Natural killer cell treated with Interleukin-12 subunit alpha and Interleukin-12 subunit beta and Interleukin-15 and Interleukin-18, amount 100 ng/mL, for 72 hours (primary cell): ENCODE measurements around the gene RSRP1. TPM values are rescaled to one million over a fixed set of nuclear protein-coding genes. Genes with fewer than 3 reads are reported as not detected.
A peak's percentile ranks its signal among the peaks of the same experiment; 100 is the strongest.
"Not testable (repeated sequence)": the region's sequence is repeated elsewhere in the genome, so short reads cannot be mapped to it uniquely, and the experiment has no call there.

ENCODE experiments used
- ATAC-seq, 2 donors: fragments of 150-1000 bp; cut with Tn5 transposase in 1 of 2; sonication (Bioruptor Pico), chemical (Tn5 transposase) in 1 of 2; 2 replicates each; pipeline ENCODE4 v1.10.0; 2021
- DNase-seq: peaks from one replicate; pipeline ENCODE4 v3.0.0; 2022; ENCODE audit warnings: low spot score
- H3K27ac Mint-ChIP-seq, 2 donors: 1 replicate in 1 of 2; 2 replicates in 1 of 2; pipeline ENCODE4 v1.8.0; 2022; ENCODE audit warnings: mixed read lengths in 2 of 2, mild to moderate bottlenecking in 1 of 2, moderate library complexity in 1 of 2
- H3K27me3 Mint-ChIP-seq, 2 donors: 1 replicate in 1 of 2; 2 replicates in 1 of 2; pipeline ENCODE4 v1.8.0; 2022; ENCODE audit warnings: mixed read lengths in 2 of 2
- H3K36me3 Mint-ChIP-seq: one replicate; pipeline ENCODE4 v1.8.0; 2022; ENCODE audit warnings: mixed read lengths
- H3K4me1 Mint-ChIP-seq, 2 donors: 1 replicate in 1 of 2; 2 replicates in 1 of 2; pipeline ENCODE4 v1.8.0; 2022; ENCODE audit warnings: low read depth in 2 of 2, mixed read lengths in 2 of 2, mild to moderate bottlenecking in 1 of 2
- H3K4me3 Mint-ChIP-seq: one replicate; pipeline ENCODE4 v1.8.0; 2022; ENCODE audit warnings: mixed read lengths
- H3K9me3 Mint-ChIP-seq: 2 replicates; pipeline ENCODE4 v1.8.0; 2022; ENCODE audit warnings: mixed read lengths
- total RNA-seq, 2 donors: library from RNA; stranded (reverse); gene quantifications; one replicate each; pipeline ENCODE4 v1.2.3, GENCODE V29; 2022

The RSRP1 gene
- total RNA-seq, 2 donors from 2014 or later: 117 to 171 TPM

DNA sequence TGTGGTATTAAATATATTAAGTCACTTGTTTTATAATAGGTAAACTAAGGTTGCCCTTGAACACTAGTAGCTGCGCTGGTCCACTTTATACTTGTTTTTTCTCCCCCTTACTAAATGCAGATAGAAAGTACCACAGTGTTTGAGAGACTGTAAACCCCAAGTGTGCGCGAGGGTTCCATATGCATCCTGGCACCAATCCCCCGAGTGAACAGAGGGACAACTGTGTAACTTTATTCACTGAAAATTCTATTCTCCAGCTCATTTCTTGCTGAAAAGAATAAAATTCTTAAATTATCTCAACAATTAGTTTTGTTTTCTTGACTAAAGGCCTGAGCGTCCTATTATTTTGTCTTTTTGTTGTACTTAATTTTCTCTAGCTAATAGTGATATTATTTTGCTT lies 1.9 kb downstream of the RSRP1 start:
- Mint-ChIP-seq H3K27me3 (no peaks in the 10 kb centered on the region), H3K27ac (peak overlapping the region; percentile 97 to 98), H3K4me3 (peak overlapping the region; percentile 98), H3K4me1 (peaks cover 34 to 51% of the 10 kb centered on the region in 2 donors), H3K9me3 (no peaks in the 10 kb centered on the region), H3K36me3 (peaks cover 40% of the 10 kb centered on the region)
- ATAC-seq (no peak), DNase-seq (no peak)

- Mint-ChIP-seq H3K36me3 (peaks cover 44% of the 10 kb centered on the region), H3K27ac (peak overlapping the region; percentile 56 to 71), H3K4me3 (peak overlapping the region; percentile 60), H3K4me1 (peaks cover 46 to 64% of the 10 kb centered on the region in 2 donors), H3K27me3 (no peaks in the 10 kb centered on the region), H3K9me3 (no peaks in the 10 kb centered on the region)
- no peak for ATAC-seq
- DNase-seq: no peak
These were observed 3.3 kb downstream of the RSRP1 start for GRCh38 chr1:25243907-25244306.

DNA sequence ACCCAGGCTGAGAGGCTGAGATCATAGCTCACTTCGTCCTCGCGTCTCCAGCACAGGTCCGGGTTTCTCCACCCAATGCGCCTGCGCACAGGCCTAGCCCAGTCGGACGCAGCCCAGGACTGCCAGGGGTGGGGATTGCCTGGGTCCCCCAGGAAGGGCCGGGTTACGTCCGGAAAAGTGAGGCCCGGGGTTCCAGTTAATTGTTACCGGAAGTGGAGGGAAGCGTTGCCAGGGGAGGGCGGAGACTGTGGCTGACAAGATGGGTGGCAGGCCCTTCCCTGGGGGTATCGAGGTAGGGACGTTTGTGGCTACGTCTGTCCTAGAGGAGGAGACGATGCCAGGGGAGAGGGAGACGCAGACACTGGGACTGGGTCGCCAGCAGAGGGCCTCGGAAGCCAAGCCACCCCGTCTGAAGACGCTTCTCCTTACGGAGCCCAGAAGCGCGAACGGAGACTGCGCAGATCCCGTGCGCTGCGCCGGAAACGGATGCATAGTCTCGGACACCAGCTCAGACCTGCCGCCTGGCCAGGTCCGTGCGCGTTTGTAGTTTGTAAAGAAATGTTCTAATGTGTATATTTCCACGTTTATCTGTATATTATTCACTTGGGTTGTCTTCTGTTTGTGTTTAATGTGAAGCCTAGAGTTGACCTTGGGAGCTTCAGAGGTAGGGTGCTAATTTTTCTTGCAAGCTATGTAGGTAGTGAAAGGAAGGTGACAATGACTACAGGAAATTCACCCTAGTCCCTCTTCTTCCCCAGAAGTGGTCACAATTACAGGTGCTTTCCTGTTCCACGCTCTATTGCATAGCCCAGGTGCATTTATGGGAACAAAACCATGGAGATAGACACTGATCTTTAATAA lies 7.3 kb downstream of the RSRP1 start:
- H3K4me3 Mint-ChIP-seq: peak overlapping the region; percentile 92
- peaks cover 24 to 40% of the 10 kb centered on the region in 2 donors for H3K4me1 Mint-ChIP-seq
- ATAC-seq: peak; percentile 93 to 95
- no peaks in the 10 kb centered on the region for H3K27me3 Mint-ChIP-seq
- H3K9me3 Mint-ChIP-seq: no peaks in the 10 kb centered on the region
- H3K27ac Mint-ChIP-seq: peak overlapping the region; percentile 97 to 98
- peak; percentile 96 for DNase-seq
- H3K36me3 Mint-ChIP-seq: peaks cover 27% of the 10 kb centered on the region

- H3K27ac Mint-ChIP-seq: peak overlapping the region in 1 of 2 donors; percentile 60
- H3K36me3 Mint-ChIP-seq: peaks cover 14% of the 10 kb centered on the region
- DNase-seq (no peak), ATAC-seq (no peak)
- no peak overlapping the region for H3K4me3 Mint-ChIP-seq
- H3K27me3 Mint-ChIP-seq: no peaks in the 10 kb centered on the region
- H3K4me1 Mint-ChIP-seq: peaks cover 17 to 28% of the 10 kb centered on the region in 2 donors
- no peaks in the 10 kb centered on the region for H3K9me3 Mint-ChIP-seq
These were observed 9.2 kb downstream of the RSRP1 start for GRCh38 chr1:25238046-25238445.

- H3K27ac Mint-ChIP-seq, ATAC-seq, H3K36me3 Mint-ChIP-seq, H3K27me3 Mint-ChIP-seq, H3K4me3 Mint-ChIP-seq, DNase-seq, H3K9me3 Mint-ChIP-seq: not testable (repeated sequence)
- H3K4me1 Mint-ChIP-seq: peaks cover 21 to 23% of the 10 kb centered on the region in 2 donors
These were observed 11.0 kb downstream of the RSRP1 start for GRCh38 chr1:25236261-25236660.

GRCh38 chr1:25235411-25235810 lies 11.8 kb downstream of the RSRP1 start:
- not testable (repeated sequence) for ATAC-seq, H3K9me3 Mint-ChIP-seq, H3K27ac Mint-ChIP-seq, H3K36me3 Mint-ChIP-seq, H3K4me3 Mint-ChIP-seq, DNase-seq, H3K27me3 Mint-ChIP-seq
- peaks cover 21% of the 10 kb centered on the region in 2 donors for H3K4me1 Mint-ChIP-seq

GRCh38 chr1:25232866-25233784 lies 14.1 kb downstream of the RSRP1 start:
- peak; percentile 82 for DNase-seq
- H3K9me3 Mint-ChIP-seq: no peaks in the 10 kb centered on the region
- peaks cover 9% of the 10 kb centered on the region in 2 donors for H3K4me1 Mint-ChIP-seq
- no peak overlapping the region for H3K27ac Mint-ChIP-seq
- ATAC-seq: peak; percentile 85 to 87
- H3K27me3 Mint-ChIP-seq: no peaks in the 10 kb centered on the region
- H3K36me3 Mint-ChIP-seq: peaks cover 7% of the 10 kb centered on the region
- no peak overlapping the region for H3K4me3 Mint-ChIP-seq

DNA sequence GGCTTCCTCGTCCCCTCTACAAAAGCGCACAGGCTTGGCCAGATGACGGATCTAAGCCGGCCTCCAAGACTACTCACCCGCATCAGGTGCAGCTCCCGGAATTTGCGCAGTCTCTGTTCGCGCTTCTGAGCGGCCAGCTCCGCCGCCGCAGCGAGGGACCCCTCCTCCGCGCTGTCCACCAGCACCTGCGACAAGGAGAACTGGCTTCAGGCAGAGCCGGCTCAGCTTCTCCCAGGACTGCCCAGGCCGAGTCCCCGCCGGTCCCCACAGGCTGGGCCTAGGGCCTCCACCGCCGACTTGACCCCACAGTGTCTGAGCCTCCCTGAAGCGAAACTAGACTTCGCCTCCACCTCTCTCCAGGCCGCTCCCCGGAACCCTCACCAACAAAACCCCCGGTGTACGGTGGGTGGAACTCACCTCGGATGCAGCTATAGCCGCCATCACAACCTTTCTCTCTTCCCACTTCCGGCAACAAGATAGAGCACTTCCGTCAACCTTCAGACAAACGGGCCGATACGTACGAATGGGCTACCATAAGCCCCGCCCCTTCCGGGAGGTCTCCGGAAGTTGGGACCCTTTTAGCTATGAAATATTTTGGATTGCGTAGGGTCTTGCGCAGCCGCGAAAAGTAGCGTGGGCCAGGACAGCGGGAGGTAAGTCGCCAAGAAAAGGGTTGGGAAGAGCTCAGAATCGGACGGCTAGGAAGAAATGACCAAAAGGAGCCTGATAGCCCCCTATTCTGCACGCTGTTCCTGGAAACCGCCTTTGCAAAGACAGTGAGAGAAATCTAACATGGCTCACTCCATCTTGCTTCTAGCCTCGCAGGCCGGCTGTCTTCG lies 15.0 kb downstream of the RSRP1 start, which contains the start of gene SYF2:
TSS of gene SYF2 (minus strand) at position 476 of the 839 bp plus-strand sequence. CDS start at position 441, 35 bp downstream.
- Mint-ChIP-seq H3K4me3 (no peak within 1 kb of the TSS), H3K27me3 (no peaks in the 10 kb centered on the region)

DNA sequence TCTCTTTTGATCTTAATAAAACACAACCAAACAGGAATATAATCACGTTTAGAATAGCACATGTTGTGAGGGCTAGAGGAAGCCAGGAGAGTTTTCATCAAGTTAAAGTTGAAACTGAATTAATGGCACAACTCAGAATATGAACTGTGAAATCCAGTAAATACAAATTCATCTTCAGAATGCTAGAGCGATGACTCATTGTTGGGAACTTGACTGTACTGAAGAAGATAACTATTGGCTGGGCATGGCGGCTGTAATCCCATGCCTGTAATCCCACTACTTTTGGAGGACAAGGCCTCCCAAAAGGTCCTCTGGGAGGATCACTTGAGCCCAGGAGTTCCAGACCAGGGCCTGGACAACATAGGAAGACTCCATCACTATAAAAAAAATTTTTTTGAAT lies 23.8 kb downstream of the RSRP1 start:
- H3K36me3 Mint-ChIP-seq: peaks cover 23% of the 10 kb centered on the region

More for the DNA sequence above, 15.0 kb downstream of the RSRP1 start, which contains the start of gene SYF2:
- ATAC-seq (peak; percentile 95 to 96), DNase-seq (peak; percentile 93)
- Mint-ChIP-seq H3K4me1 (peaks cover 9 to 13% of the 10 kb centered on the region in 2 donors), H3K36me3 (peaks cover 11% of the 10 kb centered on the region), H3K27ac (no peak within 1 kb of the TSS), H3K9me3 (no peaks in the 10 kb centered on the region)

GRCh38 chr1:25222606-25223005 lies 24.6 kb downstream of the RSRP1 start:
- Mint-ChIP-seq H3K9me3 (no peaks in the 10 kb centered on the region), H3K27ac (no peak overlapping the region), H3K36me3 (peaks cover 17% of the 10 kb centered on the region)

More for the DNA sequence above, 23.8 kb downstream of the RSRP1 start:
- Mint-ChIP-seq H3K4me1 (peaks cover 3 to 6% of the 10 kb centered on the region in 2 donors), H3K27me3 (no peaks in the 10 kb centered on the region), H3K27ac (no peak overlapping the region), H3K9me3 (no peaks in the 10 kb centered on the region), H3K4me3 (no peak overlapping the region)
- ATAC-seq (no peak), DNase-seq (no peak)

DNA sequence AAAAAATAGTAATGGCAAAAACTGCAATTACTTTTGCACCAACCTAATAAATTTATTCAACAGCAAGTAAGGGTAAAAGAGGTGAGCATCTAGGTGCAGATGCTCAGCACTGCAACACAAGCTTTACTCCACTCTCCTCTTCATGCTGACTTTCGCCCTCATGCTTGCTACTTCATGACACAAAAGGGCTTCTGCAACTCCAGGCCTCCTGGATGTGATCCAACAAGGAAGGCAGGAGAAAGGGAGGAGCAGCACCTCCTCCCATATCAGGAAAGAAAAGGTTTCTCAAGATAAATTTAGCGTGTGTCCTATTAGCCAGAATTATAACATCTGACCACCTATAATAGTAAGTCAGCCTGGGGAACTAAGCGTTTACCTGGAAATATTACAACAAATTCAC lies 26.6 kb downstream of the RSRP1 start:
- ATAC-seq (no peak), DNase-seq (no peak)
- H3K27ac Mint-ChIP-seq: no peak overlapping the region
- H3K36me3 Mint-ChIP-seq: peaks cover 17% of the 10 kb centered on the region
- no peaks in the 10 kb centered on the region for H3K9me3 Mint-ChIP-seq
- no peaks in the 10 kb centered on the region for H3K4me1 Mint-ChIP-seq
- no peaks in the 10 kb centered on the region for H3K27me3 Mint-ChIP-seq
- no peak overlapping the region for H3K4me3 Mint-ChIP-seq

More at GRCh38 chr1:25222606-25223005, 24.6 kb downstream of the RSRP1 start:
- DNase-seq: no peak
- no peak for ATAC-seq
- H3K4me3 Mint-ChIP-seq: no peak overlapping the region
- no peaks in the 10 kb centered on the region for H3K27me3 Mint-ChIP-seq
- no peaks in the 10 kb centered on the region for H3K4me1 Mint-ChIP-seq

DNA sequence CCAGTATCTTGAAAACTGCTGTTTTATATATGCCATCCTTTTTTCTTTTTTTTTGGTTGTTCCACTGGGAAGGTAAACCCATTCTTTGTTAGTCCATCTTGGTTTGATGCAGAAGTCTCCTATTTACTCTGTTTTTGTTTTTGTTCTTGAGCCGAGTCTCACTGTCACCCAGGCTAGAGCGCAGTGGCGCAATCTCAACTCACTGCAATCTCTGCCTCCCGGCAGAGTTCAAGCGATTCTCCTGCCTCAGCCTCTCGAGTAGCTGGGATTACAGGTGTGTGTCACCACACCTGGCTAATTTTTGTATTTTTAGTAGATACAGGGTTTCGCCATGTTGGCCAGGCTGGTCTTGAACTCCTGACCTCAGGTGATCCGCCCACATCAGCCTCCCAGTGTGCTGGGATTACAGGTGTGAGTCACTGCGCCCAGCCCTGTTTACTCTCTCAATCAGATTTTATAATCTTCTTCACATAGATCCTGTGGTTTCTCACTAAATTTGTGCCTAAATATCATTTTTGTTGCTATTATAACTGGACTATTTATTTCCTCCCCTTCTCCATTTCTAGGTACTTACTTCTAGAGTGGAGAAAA lies 27.5 kb downstream of the RSRP1 start:
- Mint-ChIP-seq H3K36me3 (peaks cover 15% of the 10 kb centered on the region), H3K4me1 (no peaks in the 10 kb centered on the region), H3K4me3 (no peak overlapping the region), H3K9me3 (no peaks in the 10 kb centered on the region), H3K27ac (no peak overlapping the region), H3K27me3 (no peaks in the 10 kb centered on the region)
- ATAC-seq (no peak), DNase-seq (no peak)
